Liver (tissue), 3 donors: ENCODE data around the gene CCL4L2.

Source experiments
- EGR1 ChIP-seq, 2 donors: IDR thresholded peaks; 2 replicates each; pipeline ENCODE4 v1.6.1; 2016 to 2018; ENCODE audit warnings: antibody characterized with exemption in 2 of 2, low read depth in 2 of 2
- FOXA1 ChIP-seq: IDR thresholded peaks from 2 replicates; pipeline ENCODE4 v1.6.1; 2016; ENCODE audit warnings: antibody characterized with exemption
- SP1 ChIP-seq: IDR thresholded peaks from 2 replicates; pipeline ENCODE4 v1.6.1; 2018; ENCODE audit warnings: antibody characterized with exemption, mild to moderate bottlenecking
- YY1 ChIP-seq: IDR thresholded peaks from 2 replicates; pipeline ENCODE4 v1.6.1; 2016; ENCODE audit warnings: antibody characterized with exemption, mild to moderate bottlenecking
- TF ChIP-seq, protein P1 (sequence below): fragments of 150-350 bp; IDR thresholded peaks from 2 replicates; pipeline ENCODE4 v1.5.1; 2017; ENCODE audit warnings: improper control_type of control experiment, low read depth, low read length; ENCODE audit not compliant: missing input control
- TF ChIP-seq, protein P2 (sequence below): IDR thresholded peaks from 2 replicates; pipeline ENCODE4 v1.6.1; 2016; ENCODE audit warnings: antibody characterized with exemption
- TF ChIP-seq, protein P3 (sequence below): IDR thresholded peaks from 2 replicates; pipeline ENCODE4 v1.6.1; 2016; ENCODE audit warnings: antibody characterized with exemption
- TF ChIP-seq, protein P4 (sequence below): IDR thresholded peaks from 2 replicates; pipeline ENCODE4 v1.6.1; 2016; ENCODE audit warnings: antibody characterized with exemption
- donor health status: healthy.
- donor health status: healthy.

DNA sequence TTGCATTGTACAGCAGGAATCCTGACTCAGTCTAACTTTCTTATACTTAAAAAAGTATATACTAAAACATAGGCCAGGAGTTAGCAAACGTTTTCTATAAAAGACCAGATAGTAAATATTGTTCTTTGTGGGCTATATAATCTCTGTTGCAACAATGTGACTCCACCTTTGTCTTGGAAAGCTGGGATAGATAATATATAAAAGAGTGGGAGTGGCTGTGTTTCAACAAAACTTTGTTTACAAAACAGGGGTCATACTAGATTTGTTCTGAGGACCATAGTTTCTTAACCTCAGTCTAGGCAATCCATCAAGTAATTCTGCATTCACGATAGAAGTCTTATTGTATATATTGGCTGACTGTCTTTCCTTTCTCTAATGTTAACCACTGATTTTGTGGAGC lies 25.4 kb upstream of the CCL4L2 start:
- TF ChIP-seq, protein P1, sequence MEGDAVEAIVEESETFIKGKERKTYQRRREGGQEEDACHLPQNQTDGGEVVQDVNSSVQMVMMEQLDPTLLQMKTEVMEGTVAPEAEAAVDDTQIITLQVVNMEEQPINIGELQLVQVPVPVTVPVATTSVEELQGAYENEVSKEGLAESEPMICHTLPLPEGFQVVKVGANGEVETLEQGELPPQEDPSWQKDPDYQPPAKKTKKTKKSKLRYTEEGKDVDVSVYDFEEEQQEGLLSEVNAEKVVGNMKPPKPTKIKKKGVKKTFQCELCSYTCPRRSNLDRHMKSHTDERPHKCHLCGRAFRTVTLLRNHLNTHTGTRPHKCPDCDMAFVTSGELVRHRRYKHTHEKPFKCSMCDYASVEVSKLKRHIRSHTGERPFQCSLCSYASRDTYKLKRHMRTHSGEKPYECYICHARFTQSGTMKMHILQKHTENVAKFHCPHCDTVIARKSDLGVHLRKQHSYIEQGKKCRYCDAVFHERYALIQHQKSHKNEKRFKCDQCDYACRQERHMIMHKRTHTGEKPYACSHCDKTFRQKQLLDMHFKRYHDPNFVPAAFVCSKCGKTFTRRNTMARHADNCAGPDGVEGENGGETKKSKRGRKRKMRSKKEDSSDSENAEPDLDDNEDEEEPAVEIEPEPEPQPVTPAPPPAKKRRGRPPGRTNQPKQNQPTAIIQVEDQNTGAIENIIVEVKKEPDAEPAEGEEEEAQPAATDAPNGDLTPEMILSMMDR = no peak
- TF ChIP-seq FOXA1 (no peak), YY1 (no peak), EGR1 (IDR thresholded peaks at IDR 0.05; ENCODE audit: low read depth in 2 of 2) (no peak), SP1 (no peak)
- TF ChIP-seq, protein P2, sequence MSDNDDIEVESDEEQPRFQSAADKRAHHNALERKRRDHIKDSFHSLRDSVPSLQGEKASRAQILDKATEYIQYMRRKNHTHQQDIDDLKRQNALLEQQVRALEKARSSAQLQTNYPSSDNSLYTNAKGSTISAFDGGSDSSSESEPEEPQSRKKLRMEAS = no peak
- TF ChIP-seq, protein P3, sequence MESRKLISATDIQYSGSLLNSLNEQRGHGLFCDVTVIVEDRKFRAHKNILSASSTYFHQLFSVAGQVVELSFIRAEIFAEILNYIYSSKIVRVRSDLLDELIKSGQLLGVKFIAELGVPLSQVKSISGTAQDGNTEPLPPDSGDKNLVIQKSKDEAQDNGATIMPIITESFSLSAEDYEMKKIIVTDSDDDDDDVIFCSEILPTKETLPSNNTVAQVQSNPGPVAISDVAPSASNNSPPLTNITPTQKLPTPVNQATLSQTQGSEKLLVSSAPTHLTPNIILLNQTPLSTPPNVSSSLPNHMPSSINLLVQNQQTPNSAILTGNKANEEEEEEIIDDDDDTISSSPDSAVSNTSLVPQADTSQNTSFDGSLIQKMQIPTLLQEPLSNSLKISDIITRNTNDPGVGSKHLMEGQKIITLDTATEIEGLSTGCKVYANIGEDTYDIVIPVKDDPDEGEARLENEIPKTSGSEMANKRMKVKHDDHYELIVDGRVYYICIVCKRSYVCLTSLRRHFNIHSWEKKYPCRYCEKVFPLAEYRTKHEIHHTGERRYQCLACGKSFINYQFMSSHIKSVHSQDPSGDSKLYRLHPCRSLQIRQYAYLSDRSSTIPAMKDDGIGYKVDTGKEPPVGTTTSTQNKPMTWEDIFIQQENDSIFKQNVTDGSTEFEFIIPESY = no peak
- TF ChIP-seq, protein P4, sequence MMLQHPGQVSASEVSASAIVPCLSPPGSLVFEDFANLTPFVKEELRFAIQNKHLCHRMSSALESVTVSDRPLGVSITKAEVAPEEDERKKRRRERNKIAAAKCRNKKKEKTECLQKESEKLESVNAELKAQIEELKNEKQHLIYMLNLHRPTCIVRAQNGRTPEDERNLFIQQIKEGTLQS = no peak
